Esophagus muscularis mucosa (tissue), 3 donors: ENCODE results near the gene ZNF223.

Source experiments
- CTCF ChIP-seq, 3 experiments: fragments of 200-600 bp in 2 of 3; fragments of 450-650 bp in 1 of 3; sonication (generic) in 2 of 3; IDR thresholded peaks; one replicate each; pipeline ENCODE4 v1.5.1; 2017 to 2019; ENCODE audit warnings: antibody characterized with exemption in 3 of 3, mild to moderate bottlenecking in 2 of 3, moderate library complexity in 1 of 3
- POLR2A ChIP-seq: fragments of 450-650 bp; IDR thresholded peaks from one replicate; pipeline ENCODE4 v1.6.1; 2017; ENCODE audit warnings: antibody characterized with exemption, moderate library complexity, mild to moderate bottlenecking, low read depth

GRCh38 chr19:44050740-44051649 lies 841 bp upstream of the ZNF223 start:
- no peak for TF ChIP-seq CTCF (IDR thresholded peaks at IDR 0.05)
- no peak for TF ChIP-seq POLR2A
